Fibroblast of mammary gland (primary cell): Measurements from ENCODE around the gene LEMD2.
A peak's percentile ranks its signal among the peaks of the same experiment; 100 is the strongest.

ENCODE experiments used
- DNase-seq: peaks from one replicate; pipeline ENCODE4 v3.0.0-alpha.2; 2010; ENCODE audit warnings: low read depth
- H3K4me3 ChIP-seq: 2 replicates; pipeline ENCODE4 v1.5.1; 2011; ENCODE audit warnings: low read depth, mild to moderate bottlenecking, low read length, moderate library complexity; ENCODE audit not compliant: control insufficient read depth
- TF ChIP-seq, protein P1 (sequence below): conservative IDR thresholded peaks from 2 replicates; pipeline ENCODE4 v1.5.1; 2011; ENCODE audit warnings: low read depth, low read length, inconsistent platforms; ENCODE audit not compliant: control insufficient read depth, insufficient read depth

Gene LEMD2

DNA sequence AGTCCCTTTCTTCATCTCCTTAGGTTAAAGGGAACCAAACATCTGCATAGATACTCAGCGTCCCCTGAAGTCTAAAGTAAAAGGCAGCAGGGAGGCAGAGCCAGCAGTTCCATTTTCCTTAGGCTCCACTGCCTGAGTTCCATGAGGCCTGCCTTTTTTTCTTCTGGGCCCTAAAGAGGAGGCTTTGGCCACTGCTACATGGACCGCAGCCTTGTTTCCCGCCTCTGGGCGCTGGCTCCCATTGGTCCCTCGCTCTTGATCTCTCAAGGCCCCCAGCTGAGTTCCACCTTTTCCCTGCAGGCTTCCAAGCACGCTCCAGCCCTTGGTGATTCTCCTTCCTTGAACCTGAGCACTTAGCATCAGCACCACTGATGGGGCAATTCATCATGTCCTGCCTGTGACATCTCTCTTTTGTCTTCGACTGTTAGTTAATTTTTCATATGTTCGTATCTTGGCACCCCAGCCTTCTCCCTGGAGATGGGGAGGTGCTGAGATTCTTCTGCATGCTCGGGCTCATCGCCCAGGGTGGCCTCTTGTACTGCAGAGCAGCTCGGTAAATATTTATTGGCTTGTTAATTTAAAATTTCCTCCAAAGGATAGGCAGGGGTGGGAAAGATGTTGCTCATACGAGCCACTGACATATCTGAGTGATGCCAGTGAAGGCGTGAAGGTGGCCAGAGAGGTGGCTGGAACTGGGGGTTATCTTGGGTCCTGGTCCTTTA lies 11.5 kb upstream of the LEMD2 start:
- H3K4me3 ChIP-seq = no peak overlapping the region
- no peak for DNase-seq
- TF ChIP-seq, protein P1, sequence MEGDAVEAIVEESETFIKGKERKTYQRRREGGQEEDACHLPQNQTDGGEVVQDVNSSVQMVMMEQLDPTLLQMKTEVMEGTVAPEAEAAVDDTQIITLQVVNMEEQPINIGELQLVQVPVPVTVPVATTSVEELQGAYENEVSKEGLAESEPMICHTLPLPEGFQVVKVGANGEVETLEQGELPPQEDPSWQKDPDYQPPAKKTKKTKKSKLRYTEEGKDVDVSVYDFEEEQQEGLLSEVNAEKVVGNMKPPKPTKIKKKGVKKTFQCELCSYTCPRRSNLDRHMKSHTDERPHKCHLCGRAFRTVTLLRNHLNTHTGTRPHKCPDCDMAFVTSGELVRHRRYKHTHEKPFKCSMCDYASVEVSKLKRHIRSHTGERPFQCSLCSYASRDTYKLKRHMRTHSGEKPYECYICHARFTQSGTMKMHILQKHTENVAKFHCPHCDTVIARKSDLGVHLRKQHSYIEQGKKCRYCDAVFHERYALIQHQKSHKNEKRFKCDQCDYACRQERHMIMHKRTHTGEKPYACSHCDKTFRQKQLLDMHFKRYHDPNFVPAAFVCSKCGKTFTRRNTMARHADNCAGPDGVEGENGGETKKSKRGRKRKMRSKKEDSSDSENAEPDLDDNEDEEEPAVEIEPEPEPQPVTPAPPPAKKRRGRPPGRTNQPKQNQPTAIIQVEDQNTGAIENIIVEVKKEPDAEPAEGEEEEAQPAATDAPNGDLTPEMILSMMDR = no peak

DNA sequence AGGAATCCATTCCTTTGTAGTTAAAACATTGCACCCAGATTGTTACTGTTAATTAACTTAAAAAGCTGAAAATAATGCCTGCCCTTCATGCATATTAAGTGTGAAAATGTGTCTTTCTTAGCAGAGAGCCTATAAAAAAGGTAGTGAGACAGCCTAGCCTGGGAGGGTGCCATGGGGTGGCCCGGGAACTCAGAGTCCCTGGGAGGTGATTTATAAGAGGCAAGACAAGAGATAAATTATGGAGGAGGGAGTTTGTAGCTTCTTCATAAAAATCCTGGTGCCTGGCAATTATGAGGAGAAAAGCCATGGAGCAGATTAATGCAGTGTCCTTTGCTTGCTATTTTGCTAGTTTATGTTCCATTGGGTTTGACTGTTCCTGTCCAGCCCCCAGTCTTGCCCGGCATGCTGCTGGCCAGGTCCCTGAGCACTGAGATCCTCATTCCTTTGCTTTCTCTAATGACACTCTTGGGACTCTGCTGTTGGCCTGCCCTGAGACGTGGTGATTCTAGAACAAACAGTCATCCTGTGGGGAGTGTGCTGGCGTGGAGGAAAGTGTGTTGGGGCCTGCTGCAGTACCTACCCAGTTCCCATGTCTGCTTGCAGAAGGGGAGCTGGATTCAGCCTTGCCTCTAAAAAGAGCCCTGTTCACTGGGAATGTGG lies 10.7 kb upstream of the LEMD2 start:
- peak; percentile 38 for DNase-seq
- TF ChIP-seq, protein P1 = no peak
- H3K4me3 ChIP-seq = no peak overlapping the region

DNA sequence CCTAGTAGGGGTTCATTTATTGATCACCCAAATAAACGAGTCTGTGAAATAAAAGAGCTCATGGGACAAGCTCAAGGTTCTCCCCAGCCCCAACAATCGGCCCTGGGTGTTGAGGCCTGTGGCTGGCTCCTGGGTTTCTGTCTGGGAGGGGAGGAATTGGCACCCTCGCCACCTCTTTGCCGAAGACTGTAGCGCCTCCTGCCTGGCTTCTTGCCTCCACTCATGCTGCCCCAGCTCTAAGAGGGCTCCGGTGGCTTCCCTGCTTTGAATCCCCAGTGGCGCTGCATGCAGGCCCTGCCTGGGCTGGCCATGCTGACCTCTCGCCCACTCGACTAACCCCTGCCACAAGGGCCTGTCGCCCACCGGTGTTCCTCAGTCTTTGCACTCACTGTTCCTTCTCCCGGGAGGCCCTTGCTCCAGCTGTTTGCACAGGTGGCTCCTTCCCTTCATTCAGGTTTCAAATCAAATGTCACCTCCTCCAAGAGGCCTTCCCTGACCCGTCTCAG lies 9.5 kb upstream of the LEMD2 start:
- no peak overlapping the region for H3K4me3 ChIP-seq
- no peak for DNase-seq
- TF ChIP-seq, protein P1 = no peak

DNA sequence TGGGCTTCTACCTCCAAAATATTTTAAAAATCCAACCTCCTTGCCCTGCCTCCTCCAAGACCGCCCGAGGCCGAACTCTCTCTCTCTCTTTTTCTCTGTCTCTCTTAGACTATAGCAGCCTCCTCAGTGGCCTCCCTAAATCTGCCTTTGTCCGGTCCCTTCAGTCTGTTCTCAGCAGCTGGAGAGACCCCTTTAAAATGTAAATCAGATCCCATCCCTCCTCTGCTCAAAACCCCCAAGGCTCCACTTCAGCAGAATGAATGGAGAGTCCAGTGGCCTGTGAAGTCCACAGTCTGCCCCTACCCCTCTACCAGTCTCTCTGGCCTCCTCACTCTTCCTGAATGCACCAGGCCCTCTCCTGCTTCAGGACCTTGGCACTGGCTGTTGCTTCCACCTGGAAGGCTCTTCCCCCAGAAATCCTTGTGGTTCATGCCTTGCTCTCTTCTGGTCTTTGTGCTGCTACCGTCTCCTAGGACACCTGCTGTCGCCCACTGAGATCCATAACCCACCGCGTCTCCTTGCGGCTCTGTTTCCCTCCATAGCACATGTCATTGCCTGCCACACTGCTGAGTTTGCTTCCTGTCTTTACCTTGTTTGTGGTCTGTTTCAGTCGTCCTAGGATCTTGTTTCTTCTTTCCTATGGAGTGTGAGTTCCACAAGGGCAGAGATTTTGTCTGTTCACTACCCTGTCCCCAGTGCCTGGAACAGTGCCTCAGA lies 8.9 kb upstream of the LEMD2 start:
- TF ChIP-seq, protein P1 = no peak
- H3K4me3 ChIP-seq = no peak overlapping the region
- DNase-seq = no peak

DNA sequence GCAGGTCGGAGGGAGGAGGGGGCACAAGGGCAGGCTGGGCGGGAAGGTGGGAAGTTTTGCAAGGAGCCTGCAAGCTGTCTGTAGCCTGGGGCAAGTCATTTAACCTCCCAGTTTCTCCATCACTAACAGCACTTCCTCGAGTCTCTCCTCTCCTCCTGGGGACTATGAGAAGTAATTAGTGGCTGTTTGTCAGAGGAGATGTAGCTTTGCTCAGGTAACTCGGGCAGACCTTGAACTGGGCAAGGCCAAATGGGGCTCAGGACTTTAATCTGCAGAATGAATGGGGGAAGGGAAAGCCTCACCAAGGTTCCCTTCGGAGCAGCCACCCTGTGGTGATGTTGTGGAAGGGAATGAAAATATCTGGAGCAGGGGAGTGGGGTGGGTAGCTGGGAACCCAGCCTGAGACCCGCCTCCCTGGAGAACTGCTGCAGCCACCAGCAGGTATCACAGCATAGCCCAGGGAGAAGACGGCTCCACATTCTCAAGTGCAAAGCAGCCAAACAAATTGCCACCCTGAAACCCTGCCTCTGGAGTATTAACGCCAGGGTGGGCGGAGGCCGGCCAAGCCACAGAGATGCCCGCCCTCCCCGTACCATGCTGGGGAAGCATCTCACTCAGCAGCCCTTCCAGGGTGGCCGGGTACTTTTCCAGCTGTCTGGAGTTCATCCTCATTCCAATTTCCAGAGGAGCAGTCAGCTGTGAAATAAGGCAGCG lies 6.1 kb upstream of the LEMD2 start:
- no peak overlapping the region for H3K4me3 ChIP-seq
- TF ChIP-seq, protein P1 = no peak
- no peak for DNase-seq

DNA sequence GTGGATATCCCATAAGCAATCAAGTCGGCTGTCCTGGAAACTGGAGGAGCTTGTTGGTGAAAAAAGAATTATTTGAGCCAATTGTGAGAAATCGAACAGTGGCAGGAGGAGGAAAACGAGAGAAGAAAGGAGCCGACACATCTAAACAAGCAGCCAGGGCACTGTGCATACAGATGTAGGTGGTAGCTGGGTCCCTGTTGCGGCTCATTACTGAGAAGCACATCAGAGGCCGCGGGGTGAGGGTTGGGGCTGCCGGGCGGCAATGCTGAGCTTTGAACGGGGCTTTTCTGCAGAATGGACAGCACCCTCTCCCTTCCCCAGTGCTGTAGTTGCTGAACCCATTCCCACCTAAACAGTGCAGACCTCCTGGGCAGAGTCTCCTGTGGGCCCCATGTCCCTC lies 4.1 kb upstream of the LEMD2 start:
- DNase-seq = no peak
- H3K4me3 ChIP-seq = no peak overlapping the region
- TF ChIP-seq, protein P1 = no peak
